GM19468 (cell line): ENCODE data around the gene SLC7A9.
"Not testable (repeated sequence)": the region's sequence is repeated elsewhere in the genome, so short reads cannot be mapped to it uniquely, and the experiment has no call there.

Source experiments
- ATAC-seq: cut with Tn5 transposase; IDR thresholded peaks from one replicate; pipeline ENCODE4 v1.9.1; 2021; ENCODE audit warnings: mild to moderate bottlenecking, moderate library complexity, moderate number of reproducible peaks; ENCODE audit not compliant: unreplicated experiment; ENCODE audit errors: extremely low read depth

SLC7A9 gene

DNA sequence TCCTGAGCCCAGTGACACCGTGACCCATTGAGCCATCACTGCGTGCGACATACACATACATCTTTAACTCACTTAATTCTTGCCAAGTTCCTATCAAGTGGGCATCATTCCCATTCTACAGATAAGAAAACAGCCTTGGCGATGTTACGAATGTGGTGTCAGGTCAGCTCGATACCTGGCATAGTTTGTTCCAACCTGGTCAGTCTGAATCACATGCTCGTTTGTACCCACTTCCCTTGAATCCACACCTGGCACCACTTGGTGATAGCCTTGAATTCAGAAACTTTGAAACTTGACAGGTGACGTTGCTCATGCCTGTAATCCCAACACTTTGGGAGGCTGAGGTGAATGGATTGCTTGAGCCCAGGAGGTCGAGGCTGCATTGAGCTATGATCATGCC lies 59.1 kb downstream of the SLC7A9 start:
- ATAC-seq, result no peak

DNA sequence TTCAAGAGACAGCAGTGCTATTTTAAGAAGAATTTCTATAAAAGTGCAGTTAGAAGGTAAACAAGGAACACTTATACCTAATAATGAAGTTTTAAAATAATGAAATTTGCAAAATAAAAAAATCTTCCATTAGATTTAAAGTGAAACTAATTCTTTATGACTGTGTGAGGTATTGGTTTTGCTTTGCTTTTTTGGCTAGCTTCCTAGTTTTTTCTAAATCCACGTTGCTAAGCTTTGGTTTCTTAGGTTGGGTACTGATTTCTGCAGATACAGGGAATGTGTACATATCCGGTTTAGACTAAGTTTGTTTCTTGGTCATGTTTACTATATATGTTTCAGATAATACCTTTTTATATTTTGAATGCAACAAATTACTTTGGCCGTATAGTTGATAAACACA lies 59.8 kb downstream of the SLC7A9 start:
- ATAC-seq, result no peak

- no peak for ATAC-seq
Measured at GRCh38 chr19:32809254-32809653, 60.3 kb downstream of the SLC7A9 start.

DNA sequence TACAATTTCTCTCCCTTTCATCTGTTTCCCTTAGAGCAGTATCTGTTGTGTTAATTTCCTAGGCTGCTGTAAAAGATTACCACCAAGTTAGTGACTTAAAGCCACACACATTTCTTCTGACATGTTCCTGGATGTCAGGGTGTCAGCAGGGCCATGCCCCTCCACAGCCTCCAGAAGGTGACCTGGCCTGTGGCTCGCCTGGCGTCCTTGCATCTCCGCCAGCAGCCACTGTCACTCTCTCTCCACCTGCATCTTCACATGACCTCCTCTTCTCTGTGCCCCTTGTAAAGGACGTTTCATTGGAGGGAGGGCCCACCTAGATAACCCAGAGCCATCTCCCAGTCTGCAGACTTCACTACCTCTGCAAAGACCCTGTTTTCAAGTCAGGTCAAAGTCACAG lies 61.3 kb downstream of the SLC7A9 start:
- ATAC-seq, result no peak

DNA sequence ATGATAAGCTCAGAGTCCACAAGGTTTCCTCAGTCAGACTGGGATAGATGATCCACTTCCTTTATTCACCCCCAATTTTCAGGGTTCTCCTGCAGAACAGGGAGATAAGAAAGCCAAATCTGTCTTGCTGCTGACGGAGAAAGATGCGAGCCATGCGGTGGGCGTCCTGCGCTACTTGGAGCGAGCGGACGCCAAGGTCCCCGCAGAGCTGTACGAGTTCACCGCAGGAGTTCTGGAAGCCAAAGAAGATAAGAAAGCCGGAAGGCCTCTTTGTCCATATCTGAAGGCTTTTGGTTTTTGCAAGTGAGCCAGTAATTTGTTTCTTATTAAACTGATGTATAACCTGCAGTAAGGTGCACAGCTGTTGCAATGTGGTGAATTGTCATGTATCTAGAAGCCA lies 66.7 kb downstream of the SLC7A9 start:
- ATAC-seq, result no peak

DNA sequence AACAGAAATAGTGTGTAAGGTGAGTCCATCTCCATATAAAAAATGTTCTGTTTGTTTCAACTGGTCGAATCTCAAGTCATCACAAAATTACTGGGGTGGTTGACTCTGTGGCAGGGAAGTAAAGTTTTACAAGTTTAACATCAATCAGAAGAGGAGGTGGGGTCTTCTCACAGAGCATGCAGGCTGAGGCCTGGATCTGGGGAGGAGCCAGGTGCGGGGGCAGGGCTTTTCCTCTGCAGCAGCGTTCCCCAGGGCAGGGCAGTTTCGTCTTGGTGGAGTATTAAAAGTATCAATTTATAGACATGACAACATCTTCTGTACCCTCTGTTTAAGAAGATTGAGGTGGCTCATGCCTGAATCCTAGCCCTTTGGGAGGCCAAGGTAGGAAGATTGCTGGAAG lies 68.8 kb downstream of the SLC7A9 start:
- no peak for ATAC-seq

GRCh38 chr19:32800191-32800590 lies 69.4 kb downstream of the SLC7A9 start:
- no peak for ATAC-seq

- ATAC-seq, result no peak
Measured at GRCh38 chr19:32798201-32798600, 71.4 kb downstream of the SLC7A9 start.

DNA sequence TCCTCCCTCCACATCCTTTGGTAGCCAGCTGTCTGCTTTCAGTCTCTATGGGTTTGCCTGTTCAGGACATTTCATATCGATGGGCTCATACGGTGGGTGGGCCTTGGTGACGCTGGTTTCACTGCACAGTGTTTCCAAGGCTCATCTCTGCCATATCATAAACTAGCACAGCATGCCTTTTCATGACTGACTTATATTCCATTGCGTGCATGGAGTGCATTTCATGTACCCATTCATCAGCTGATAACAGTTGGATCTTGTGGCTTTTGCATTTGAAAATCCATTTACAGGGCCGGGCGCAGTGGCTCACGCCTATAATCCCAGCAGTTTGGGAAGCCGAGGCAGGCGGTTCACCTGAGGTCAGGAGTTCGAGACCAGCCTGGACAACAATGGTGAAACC lies 80.1 kb downstream of the SLC7A9 start:
- no peak for ATAC-seq

DNA sequence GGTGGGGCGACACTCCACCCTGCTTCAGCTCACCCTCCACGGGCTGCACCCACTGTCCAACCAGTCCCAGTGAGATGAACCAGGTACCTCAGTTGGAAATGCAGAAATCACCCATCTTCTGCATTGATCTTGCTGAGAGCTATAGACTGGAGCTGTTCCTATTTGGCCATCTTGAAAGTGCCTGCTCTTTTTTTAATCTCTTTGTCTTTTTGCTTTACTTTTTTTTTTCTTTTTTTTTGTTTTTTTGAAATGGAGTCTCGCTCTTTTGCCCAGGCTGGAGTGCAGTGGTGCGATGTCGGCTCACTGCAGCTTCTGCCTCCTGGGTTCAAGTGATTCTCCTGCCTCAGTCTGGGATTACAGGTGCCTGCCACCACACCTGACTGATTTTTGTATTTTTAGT lies 81.7 kb downstream of the SLC7A9 start:
- ATAC-seq, result not testable (repeated sequence)

DNA sequence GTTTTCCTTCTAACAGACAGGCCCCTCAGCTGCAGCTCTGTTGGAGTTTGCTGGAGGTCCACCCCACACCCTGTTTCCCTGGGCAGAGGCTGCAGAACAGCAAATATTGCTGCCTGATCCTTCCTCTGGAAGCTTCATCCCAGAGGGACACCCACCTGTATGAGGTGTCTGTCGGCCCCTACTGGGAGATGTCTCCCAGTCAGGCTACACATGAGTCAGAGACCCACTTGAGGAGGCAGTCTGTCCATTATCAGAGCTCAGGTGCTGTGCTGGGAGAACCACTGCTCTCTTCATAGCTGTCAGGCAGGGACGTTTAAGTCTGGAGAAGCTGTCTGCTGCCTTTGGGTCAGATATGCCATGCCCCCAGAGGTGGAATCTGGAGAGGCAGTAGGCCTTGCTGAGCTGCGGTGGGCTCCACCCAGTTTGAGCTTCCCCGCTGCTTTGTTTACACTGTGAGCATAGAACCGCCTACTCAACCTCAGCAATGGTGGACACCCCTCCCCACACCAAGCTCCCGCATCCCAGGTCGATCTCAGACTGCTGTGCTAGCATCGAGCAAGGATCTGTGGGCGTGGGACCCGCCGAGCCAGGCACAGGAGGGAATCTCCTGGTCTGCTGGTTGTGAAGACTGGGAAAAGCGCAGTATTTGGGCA lies 82.3 kb downstream of the SLC7A9 start:
- ATAC-seq, result not testable (repeated sequence)

GRCh38 chr19:32782089-32782488 lies 87.5 kb downstream of the SLC7A9 start:
- ATAC-seq, result not testable (repeated sequence)

DNA sequence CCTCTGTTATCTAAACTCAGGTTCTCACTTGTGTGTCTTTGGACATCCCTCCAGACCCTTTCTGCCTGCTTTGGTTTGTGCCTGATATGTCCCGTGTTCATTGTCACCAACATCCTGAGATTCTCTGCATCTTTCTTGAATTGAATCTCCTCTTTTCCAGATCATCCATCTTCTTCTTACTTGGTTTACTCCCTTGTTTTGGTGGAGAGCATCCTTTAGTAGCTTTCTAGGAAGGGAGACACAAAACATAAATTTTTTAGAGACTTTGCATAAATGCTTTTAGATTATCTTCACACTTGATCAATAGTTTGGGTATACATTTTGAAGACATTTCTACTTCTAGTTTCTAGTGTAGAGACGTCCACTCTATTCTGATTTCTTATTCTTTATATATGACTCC lies 88.3 kb downstream of the SLC7A9 start:
- ATAC-seq, result no peak
